Activated T-cell treated with anti-CD3 and anti-CD28 coated beads, Interleukin-2, amount 50 U/mL, for 4 hours (primary cell): Measurements from ENCODE around the gene CNTNAP2. TPM values are rescaled to one million over a fixed set of nuclear protein-coding genes. Genes with fewer than 3 reads are reported as not detected.
"Not testable (repeated sequence)": the region's sequence is repeated elsewhere in the genome, so short reads cannot be mapped to it uniquely, and the experiment has no call there.

Experiments
- ATAC-seq, 2 donors: fragments of 200-7000 bp; cut with Tn5 transposase; one replicate each; pipeline ENCODE4 v1.10.0; 2021
- DNase-seq: peaks from one replicate; pipeline ENCODE4 v3.0.0-alpha.2; 2020
- H3K27me3 Mint-ChIP-seq: one replicate; pipeline ENCODE4 v1.8.0; 2021; ENCODE audit warnings: low read depth, mixed read lengths
- H3K36me3 Mint-ChIP-seq: one replicate; pipeline ENCODE4 v1.8.0; 2022; ENCODE audit warnings: mixed read lengths; ENCODE audit not compliant: insufficient read depth
- H3K4me1 Mint-ChIP-seq: one replicate; pipeline ENCODE4 v1.8.0; 2021; ENCODE audit warnings: low read depth, mixed read lengths
- H3K4me3 Mint-ChIP-seq: one replicate; pipeline ENCODE4 v1.8.0; 2021; ENCODE audit warnings: mild to moderate bottlenecking, moderate library complexity, mixed read lengths
- H3K9me3 Mint-ChIP-seq: one replicate; pipeline ENCODE4 v1.8.0; 2021; ENCODE audit warnings: mixed read lengths
- total RNA-seq, 3 donors: library from RNA; stranded (reverse); gene quantifications; one replicate each; pipeline ENCODE4 v1.2.1, GENCODE V29; 2021

Gene CNTNAP2
- total RNA-seq, 3 donors from 2014 or later: not detected

DNA sequence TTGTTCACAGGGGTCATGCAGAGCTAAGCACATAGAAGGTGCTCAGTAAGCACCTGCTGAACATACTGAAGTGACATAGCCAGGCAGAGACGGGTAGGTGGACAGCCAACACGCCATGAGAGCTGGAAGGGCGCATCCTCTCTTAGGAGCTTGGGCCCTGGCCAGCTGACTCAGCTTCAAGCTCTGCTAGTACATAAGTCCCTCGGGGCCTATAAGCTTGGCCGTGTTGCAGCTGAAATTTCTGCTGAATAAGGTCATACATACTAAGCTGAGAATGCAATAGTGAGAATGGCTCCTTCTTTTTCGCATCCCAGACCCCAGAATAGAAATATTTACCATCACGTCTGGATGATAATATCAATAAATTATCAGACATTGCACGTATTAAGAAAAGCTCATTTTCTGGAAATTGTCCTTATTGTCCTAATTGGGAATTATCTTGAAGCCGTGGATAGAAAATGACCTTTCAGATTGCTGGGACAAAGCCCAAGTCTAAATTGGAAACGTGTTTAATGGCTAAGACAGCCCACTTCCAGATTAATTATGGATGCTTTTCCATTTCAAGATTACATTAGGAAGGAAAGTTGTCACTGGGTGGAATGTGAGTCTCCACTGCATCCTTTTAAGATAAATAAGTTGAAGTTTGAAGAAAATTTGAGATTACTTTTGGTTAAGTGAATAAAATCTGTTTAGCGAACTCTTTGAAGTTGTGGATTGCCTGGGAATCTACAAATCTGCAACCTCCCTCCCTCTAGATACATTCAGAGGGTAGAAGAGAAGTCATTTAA, 2186.9 kb downstream of the CNTNAP2 start:
- no peaks in the 10 kb centered on the region for H3K27me3 Mint-ChIP-seq
- H3K4me3 Mint-ChIP-seq: peak overlapping the region; percentile 24
- DNase-seq (no peak), ATAC-seq (no peak)
- H3K36me3 Mint-ChIP-seq: no peaks in the 10 kb centered on the region
- peaks cover 4% of the 10 kb centered on the region for H3K9me3 Mint-ChIP-seq
- peaks cover 32% of the 10 kb centered on the region for H3K4me1 Mint-ChIP-seq

DNA sequence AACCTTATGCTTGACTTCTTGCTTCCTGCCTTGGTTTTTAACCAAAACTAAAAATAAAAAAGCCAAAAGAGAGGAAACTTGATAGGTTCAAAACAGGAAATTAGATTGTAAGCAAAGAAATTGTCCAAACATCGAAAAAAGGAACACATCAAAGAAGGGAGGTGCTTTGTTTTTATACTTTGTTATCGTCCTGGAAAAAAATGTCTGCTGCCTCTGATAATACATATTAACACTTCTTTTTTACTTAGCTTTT, 2187.4 kb downstream of the CNTNAP2 start:
- ATAC-seq (no peak), DNase-seq (no peak)
- Mint-ChIP-seq H3K4me3 (peak overlapping the region; percentile 24), H3K4me1 (peaks cover 32% of the 10 kb centered on the region), H3K27me3 (no peaks in the 10 kb centered on the region), H3K9me3 (peaks cover 4% of the 10 kb centered on the region), H3K36me3 (no peaks in the 10 kb centered on the region)

DNA sequence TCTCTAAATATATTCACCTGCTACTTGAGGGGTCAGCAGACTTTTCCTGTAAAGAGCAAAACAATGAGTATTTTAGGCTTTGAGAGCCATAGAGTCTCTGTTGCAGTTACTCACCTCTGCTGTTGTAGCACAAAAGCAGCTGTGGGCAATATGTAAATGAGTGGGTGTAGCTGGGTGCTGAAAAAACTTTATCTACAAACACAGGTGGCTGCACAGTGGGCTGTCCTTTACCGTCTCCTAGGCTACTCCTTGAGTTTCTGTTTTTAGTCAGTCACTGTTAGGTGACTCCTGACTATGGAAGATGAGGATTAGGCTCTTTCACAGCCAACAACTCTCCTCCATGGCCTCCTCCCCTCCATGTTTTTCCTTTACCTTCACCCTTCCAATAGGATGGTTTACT, 2187.9 kb downstream of the CNTNAP2 start:
- Mint-ChIP-seq H3K4me3 (no peak overlapping the region), H3K27me3 (no peaks in the 10 kb centered on the region), H3K36me3 (no peaks in the 10 kb centered on the region), H3K9me3 (peaks cover 4% of the 10 kb centered on the region), H3K4me1 (peaks cover 32% of the 10 kb centered on the region)
- ATAC-seq: no peak
- DNase-seq: no peak

DNA sequence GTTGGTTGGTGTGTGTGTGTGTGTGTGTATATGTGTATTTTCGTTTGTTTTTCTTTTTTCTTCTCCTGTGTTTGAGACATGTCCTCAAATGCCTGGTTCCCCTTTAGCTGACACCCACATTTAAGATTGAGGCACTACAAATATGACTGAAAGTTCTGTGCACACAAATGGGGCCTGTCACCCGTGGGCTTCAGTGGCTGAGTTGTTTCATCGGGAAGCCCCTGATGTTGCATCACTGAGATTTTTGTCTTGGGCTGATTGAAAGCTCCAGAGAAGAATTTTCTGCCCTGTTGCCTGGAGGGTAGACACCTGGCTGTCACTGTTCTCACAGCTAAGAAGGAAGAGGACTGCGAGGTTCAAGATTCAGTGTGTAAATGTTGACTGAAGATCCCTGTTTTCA, 2190.2 kb downstream of the CNTNAP2 start:
- DNase-seq: no peak
- no peaks in the 10 kb centered on the region for H3K36me3 Mint-ChIP-seq
- no peaks in the 10 kb centered on the region for H3K27me3 Mint-ChIP-seq
- no peak for ATAC-seq
- H3K9me3 Mint-ChIP-seq: peaks cover 4% of the 10 kb centered on the region
- H3K4me1 Mint-ChIP-seq: peaks cover 32% of the 10 kb centered on the region
- H3K4me3 Mint-ChIP-seq: no peak overlapping the region

DNA sequence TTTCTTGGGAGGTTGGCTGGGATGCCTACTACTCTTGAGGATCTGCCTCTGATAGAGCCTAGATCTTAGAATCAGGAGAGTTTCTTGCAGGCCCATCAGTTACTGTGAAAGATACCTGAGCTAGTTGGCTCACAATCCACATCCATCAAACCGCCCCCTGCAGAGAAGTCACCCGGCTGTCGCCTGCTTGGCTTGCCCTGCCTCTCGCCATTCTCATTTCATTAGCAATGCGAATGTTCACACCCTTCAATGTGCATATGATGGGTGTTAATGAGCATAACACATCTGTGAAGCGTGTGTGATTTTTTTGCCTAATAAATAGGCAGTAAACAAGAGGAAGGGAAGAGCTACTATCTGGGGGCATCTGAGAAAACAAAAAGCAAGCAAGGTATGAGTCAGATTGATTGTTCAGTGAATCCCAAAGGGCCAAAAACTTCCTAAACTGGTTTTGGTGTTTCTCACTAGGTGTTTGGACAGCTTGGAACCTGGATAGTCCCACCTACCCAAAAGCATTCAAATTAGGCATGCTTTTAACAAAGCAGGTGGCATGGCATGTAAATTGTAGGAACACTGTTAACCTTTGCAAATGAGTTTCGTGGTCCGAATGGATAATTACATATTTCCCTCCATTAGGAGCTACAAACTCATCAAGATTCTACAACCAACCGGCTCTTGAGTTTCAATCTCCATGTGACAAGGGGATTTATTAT, 2201.7 kb downstream of the CNTNAP2 start:
- H3K4me3 Mint-ChIP-seq: no peak overlapping the region
- no peaks in the 10 kb centered on the region for H3K36me3 Mint-ChIP-seq
- ATAC-seq (no peak), DNase-seq (no peak)
- no peaks in the 10 kb centered on the region for H3K27me3 Mint-ChIP-seq
- H3K4me1 Mint-ChIP-seq: no peaks in the 10 kb centered on the region
- peaks cover 11% of the 10 kb centered on the region for H3K9me3 Mint-ChIP-seq

DNA sequence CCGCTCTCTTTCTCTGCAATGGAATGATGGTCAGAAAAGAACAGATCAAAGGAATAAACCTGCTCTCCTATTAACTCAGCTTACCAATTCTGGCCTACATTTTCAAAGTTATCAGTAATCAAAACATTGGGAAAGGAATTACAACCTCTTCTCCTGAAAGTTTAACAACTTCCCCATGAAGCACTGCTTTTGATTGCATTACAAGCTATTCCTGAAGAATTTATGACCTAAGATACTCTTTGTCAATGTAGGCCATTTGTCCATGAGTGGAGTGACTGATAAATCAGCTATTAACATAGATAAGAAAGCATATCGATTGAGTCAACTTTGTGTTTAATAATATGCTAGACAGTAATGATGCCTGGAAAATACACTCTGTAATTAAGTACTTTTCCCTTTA, 2202.2 kb downstream of the CNTNAP2 start:
- no peak overlapping the region for H3K4me3 Mint-ChIP-seq
- no peaks in the 10 kb centered on the region for H3K4me1 Mint-ChIP-seq
- peaks cover 6% of the 10 kb centered on the region for H3K9me3 Mint-ChIP-seq
- H3K36me3 Mint-ChIP-seq: no peaks in the 10 kb centered on the region
- no peaks in the 10 kb centered on the region for H3K27me3 Mint-ChIP-seq
- DNase-seq (no peak), ATAC-seq (no peak)

DNA sequence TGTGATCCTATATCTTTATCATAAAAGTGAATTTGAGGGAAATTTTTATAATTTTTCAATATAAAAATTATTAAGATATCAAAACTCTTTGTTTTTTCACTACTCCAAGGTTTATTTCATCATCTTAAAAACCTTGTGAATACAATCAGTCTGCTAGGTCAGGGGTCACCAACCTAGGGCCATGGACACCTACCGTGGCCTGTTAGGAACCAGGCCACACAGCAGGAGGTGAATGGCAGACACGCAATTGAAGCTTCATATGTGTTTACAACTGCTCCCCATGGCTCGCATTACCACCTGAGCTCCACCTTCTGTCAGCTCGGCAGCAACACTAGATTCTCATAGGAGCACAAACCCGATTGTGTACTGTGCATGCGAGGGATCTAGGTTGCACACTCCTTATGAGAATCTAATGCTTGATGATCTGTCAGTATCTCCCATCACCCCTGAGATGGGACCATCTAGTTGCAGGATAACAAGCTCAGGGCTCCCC, 2202.8 kb downstream of the CNTNAP2 start:
- Mint-ChIP-seq H3K36me3 (no peaks in the 10 kb centered on the region), H3K9me3 (peaks cover 3% of the 10 kb centered on the region), H3K4me3 (no peak overlapping the region), H3K27me3 (no peaks in the 10 kb centered on the region), H3K4me1 (no peaks in the 10 kb centered on the region)
- DNase-seq (no peak), ATAC-seq (no peak)

DNA sequence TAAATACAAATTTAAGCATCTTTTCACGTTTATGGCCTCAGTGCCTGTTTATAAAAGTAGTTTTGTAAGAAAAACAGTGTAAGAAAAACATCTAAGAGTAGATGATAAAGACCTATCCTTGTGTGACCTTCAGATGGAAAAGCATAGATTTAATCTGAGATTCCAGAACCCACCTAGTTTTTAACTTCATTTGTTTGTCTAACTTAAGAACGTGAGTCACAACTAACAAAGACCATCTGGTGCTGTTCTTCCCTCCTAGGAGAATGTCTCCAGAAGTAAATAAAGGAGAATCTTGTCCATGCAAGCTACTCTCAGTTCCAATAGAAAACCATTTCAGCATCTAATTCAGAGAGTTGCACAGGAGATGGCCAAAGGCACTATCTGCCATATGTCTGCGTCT, 2208.6 kb downstream of the CNTNAP2 start:
- Mint-ChIP-seq H3K36me3 (no peaks in the 10 kb centered on the region), H3K4me3 (no peak overlapping the region), H3K9me3 (peaks cover 3% of the 10 kb centered on the region), H3K27me3 (peaks cover 8% of the 10 kb centered on the region), H3K4me1 (no peaks in the 10 kb centered on the region)
- no peak for DNase-seq
- no peak for ATAC-seq

DNA sequence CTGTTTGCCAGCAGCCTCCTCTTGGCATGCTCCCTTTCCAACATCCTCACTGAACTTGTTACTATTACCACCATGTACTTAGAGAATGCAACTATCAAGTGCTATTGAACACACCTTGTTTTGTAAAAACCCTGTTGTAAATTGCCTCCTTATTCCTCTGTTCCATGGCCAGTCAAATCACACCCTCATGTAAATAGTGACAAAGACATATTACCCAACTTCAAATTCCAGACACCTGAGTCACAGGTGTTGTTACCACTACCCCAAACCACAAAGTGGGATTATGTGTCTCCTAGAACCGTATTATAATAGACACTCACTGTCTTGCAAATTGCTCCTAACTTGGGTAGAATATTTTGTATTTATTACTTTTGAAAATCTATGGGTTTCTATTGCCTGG, 2210.8 kb downstream of the CNTNAP2 start:
- peaks cover 10% of the 10 kb centered on the region for H3K27me3 Mint-ChIP-seq
- DNase-seq: no peak
- no peaks in the 10 kb centered on the region for H3K9me3 Mint-ChIP-seq
- no peaks in the 10 kb centered on the region for H3K36me3 Mint-ChIP-seq
- H3K4me1 Mint-ChIP-seq: no peaks in the 10 kb centered on the region
- ATAC-seq: no peak
- no peak overlapping the region for H3K4me3 Mint-ChIP-seq

DNA sequence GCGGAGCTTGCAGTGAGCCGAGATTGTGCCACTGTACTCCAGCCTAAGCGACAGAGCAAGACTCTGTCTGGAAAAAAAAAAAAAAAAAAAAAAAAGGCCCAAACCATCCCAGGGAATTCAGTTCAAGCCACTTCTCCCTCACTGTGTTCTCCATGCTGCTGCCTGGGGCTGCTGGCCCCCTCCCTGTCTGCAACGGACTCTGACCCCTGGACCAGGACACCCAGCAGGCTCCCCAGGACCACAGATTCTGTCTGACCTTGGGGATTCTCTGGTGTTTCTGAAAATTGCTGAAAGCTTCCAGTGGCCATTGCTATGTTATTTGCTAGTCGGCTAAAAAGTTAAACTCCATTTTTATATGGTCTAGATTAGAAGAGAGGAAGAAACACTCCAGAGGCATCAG, 2212.3 kb downstream of the CNTNAP2 start:
- Mint-ChIP-seq H3K27me3 (peaks cover 13% of the 10 kb centered on the region), H3K4me3 (no peak overlapping the region), H3K4me1 (no peaks in the 10 kb centered on the region), H3K36me3 (no peaks in the 10 kb centered on the region), H3K9me3 (no peaks in the 10 kb centered on the region)
- DNase-seq (no peak), ATAC-seq (no peak)

DNA sequence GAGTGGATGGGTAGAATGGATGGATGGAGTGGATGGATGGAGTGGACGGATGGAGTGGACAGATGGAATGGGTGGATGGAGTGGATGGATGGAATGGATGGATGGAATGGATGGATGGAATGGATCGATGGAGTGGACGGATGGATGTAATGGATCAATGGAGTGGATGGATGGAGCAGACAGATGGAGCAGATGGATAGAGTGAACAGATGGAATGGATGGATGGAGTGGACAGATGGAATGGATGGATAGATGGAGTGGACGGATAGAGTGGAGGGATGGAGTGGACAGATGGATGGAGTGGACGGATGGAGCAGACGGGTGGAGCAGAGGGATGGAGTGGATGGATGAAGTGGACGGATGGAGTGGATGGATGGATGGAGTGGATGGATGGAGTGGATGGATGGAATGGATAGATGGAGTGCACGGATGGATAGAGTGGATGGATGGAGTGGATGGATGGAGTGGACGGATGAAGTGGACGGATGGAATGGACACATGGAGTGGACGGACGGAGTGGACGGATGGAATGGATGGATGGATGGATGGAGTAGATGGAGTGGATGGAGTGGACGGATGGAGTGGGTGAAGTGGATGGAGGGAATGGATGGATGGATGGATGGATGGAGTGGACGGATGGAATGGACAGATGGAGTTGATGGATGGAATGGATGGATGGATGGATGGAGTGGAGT, 2213.7 kb downstream of the CNTNAP2 start:
- no peaks in the 10 kb centered on the region for H3K9me3 Mint-ChIP-seq
- no peaks in the 10 kb centered on the region for H3K4me1 Mint-ChIP-seq
- DNase-seq (no peak), ATAC-seq (no peak)
- no peak overlapping the region for H3K4me3 Mint-ChIP-seq
- H3K36me3 Mint-ChIP-seq: no peaks in the 10 kb centered on the region
- peaks cover 26% of the 10 kb centered on the region for H3K27me3 Mint-ChIP-seq

DNA sequence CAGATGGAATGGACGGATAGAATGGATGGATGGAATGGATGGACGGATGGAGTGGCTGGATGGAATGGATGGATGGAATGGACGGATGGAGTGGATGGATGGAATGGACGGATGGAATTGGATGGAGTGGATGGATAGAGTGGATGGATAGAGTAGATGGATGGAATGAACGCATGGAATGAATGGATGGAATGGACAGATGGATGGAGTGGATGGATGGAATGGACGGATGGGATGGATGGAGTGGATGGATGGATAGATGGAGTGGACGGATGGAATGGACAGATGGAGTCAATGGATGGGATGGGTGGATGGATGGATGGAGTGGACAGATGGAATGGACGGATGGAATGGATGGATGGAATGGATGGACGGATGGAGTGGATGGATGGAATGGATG, 2214.2 kb downstream of the CNTNAP2 start:
- no peaks in the 10 kb centered on the region for H3K4me1 Mint-ChIP-seq
- peaks cover 28% of the 10 kb centered on the region for H3K27me3 Mint-ChIP-seq
- no peaks in the 10 kb centered on the region for H3K9me3 Mint-ChIP-seq
- H3K4me3 Mint-ChIP-seq: no peak overlapping the region
- DNase-seq: no peak
- no peaks in the 10 kb centered on the region for H3K36me3 Mint-ChIP-seq
- ATAC-seq: no peak

DNA sequence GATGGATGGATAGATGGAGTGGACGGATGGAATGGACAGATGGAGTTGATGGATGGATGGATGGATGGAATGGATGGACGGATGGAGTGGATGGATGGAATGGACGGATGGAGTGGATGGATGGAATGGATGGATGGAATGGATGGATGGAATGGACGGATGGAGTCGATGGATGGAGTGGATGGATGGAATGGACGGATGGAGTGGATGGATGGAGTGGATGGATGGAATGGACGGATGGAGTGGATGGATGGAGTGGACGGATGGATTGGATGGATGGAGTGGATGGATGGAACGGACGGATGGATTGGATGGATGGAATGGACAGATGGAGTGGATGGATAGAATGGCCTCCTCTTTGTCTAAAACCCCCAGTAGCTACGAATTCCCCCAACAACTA, 2214.9 kb downstream of the CNTNAP2 start:
- H3K9me3 Mint-ChIP-seq, H3K4me3 Mint-ChIP-seq, H3K4me1 Mint-ChIP-seq, H3K36me3 Mint-ChIP-seq, ATAC-seq, DNase-seq: not testable (repeated sequence)
- peaks cover 26% of the 10 kb centered on the region for H3K27me3 Mint-ChIP-seq

DNA sequence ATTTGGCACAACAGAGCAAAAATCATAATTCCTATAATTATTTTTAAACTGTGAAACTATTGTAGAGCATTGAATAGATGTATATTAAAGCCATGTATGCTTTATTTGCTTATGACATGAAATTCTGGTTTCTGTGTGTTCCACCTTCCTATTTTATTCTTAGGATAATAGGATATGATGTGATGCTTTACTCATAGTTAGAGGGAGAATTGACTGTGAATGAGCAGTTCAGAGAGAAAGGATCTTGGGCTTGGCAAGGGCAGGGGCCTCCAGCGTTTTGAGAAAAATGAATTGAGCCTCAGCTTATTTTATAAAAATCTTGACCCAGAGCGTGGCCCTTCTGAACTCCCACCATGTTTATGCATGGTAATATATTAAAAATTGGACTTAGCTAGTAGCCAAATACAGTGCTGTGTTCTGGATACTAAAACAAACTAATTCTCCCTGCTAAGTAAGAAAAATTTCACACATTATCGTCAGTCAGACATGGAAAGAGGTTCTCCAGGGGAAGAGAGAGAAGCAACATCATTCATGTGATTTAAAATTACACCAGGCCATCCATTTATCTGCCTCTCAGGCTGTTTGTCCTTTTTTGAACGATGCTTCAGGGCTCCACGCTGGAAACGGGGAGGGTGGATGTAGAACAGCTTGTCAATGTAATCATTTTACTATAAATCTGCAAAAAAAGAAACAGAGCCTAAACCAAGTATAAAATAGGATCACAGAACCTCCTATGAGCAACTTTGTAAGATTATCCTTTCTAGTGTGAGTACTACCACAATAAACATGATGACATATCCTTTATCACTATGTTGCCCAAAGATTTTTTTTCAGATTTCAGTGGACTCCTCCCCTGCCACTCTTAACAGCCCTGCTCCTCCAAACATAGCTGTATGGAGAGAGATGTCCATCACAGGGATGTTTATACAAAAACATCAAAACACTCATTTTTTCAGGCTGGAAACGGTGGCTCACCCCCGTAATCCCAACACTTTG, 2215.9 kb downstream of the CNTNAP2 start:
- Mint-ChIP-seq H3K4me1 (no peaks in the 10 kb centered on the region), H3K36me3 (no peaks in the 10 kb centered on the region), H3K9me3 (no peaks in the 10 kb centered on the region), H3K4me3 (no peak overlapping the region), H3K27me3 (peaks cover 32% of the 10 kb centered on the region)
- no peak for ATAC-seq
- no peak for DNase-seq
